Activated CD4-positive, alpha-beta T cell treated with anti-CD3 and anti-CD28 coated beads for 4 hours (primary cell): Measurements from ENCODE around the gene TRIM66.

Source experiments
- DNase-seq, 2 donors: peaks; one replicate each; pipeline ENCODE4 v3.0.0-alpha.2; 2020

The TRIM66 gene

DNA sequence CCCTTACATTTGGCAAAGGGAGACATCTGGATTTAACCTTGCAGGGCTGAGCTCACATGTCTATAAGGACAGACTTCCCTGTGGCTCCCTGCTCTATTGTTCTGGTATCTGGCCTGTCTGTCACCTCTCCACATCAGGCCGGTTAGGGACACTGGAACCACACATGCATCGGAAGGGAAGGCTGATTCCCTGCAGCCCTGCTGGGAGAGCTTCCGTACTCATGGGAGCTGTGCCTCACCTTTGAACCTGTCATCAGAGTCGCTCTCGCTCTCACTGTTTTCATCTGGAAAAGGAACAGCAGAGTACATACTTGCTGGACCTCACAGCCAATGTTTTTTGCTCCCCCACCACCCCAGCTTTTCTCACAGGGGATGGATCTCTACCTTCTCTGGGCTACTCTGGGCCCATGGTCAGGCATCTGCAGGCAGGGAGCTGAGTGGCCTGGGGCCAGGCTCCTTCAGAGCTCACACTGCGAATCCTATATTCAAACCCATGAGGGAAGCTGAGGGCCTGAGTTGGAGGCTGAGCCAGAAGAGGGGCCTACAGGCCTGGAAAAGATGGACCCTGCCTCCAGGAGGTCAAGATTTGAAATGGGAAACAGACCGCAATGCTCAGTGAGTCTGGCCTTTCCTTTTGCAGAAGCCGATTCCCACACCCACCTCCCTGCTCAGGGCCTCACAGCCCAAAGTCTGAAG, 31.4 kb upstream of the TRIM66 start:
- no peak for DNase-seq

DNA sequence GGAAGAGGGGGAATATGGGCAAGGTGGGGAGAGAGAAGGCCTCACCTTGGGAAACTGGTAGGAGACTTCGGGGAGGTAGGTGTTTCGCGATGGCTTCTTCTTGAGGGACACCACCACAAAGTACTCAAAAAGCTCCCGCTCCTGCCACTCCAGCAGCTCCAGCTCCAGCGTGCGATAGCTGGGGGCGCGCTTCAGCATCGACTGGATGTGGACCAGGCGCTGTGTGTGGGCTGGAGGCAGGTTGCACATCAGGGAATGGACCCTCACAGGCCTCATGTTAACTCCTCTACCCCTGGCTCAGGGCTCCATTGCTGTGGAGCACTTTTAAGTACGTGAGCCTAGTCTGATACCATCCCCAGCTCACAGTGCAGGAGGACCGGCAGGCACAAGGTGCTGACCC, 30.0 kb upstream of the TRIM66 start:
- DNase-seq = no peak

DNA sequence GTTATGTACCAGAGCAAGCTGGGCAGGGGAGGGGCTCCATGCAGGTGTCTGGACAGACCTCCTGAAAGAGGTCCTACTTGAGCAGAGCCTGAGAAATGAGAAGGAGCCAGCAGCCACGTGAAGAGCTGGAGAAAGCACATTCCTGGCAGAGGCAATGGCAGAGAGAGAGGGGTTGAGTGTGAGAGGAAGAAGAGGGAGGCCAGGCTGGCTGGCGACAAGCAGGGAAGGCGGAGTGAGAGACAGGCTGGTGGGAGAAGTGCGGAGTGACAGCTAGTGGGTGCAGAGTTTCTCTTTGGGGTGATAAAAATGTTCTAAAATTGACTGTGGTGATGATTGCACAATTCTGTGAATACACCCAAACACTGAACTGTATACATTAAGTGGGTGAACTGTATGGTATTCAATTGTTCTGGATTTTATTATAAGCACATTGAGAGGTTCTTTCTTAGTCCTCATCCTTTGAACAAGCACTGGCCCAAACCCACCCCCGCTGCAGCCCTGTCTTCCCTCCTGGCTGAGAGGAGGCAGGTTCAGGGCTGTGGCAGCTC, 29.5 kb upstream of the TRIM66 start:
- DNase-seq = no peak

GRCh38 chr11:8709777-8710176, 27.3 kb upstream of the TRIM66 start:
- DNase-seq = no peak

GRCh38 chr11:8709002-8709672, 26.7 kb upstream of the TRIM66 start:
- DNase-seq = no peak

- DNase-seq = no peak
Observed at GRCh38 chr11:8707541-8708191, 25.2 kb upstream of the TRIM66 start.

DNA sequence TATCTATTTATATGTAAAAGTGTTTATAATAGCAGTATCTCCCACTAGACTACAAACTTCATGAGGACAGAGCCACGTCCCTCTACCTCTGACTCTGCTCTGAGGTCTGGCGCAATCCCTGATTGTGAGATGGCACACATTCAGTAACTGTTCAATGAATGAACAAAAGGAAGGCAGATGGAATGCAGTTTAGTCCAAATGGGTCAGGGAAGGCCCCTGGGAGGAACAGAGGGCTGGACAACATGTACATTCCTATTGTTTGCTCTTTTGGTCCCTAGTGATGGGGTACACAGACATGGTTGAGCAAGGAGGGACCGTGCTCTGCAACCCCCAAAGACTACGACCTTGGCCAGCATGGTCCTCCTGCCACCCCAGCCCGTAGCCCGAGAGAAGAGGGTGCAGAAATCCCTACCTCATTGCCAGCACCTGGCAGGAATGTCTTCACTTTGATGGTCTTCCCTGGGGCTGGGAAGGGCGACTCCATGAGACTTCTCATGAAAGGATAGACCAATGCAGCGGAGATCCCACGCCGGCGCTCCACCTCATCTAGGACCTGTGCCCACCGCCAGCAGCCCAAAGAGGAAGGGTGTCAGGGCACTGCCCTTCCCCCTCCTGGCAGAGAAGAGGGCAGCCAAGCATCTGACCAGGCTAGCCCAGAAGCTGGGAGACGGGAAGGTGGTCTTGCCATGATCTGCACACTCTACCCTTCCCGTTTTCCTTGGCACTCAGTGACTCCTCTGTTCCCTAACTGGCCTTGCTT, 24.4 kb upstream of the TRIM66 start:
- no peak for DNase-seq

GRCh38 chr11:8705146-8705545, 22.7 kb upstream of the TRIM66 start:
- DNase-seq = no peak

GRCh38 chr11:8704136-8704535, 21.7 kb upstream of the TRIM66 start:
- DNase-seq = no peak

- no peak for DNase-seq
Observed at GRCh38 chr11:8702598-8702915, 20.1 kb upstream of the TRIM66 start.

GRCh38 chr11:8701891-8702597, 19.6 kb upstream of the TRIM66 start:
- no peak for DNase-seq

DNA sequence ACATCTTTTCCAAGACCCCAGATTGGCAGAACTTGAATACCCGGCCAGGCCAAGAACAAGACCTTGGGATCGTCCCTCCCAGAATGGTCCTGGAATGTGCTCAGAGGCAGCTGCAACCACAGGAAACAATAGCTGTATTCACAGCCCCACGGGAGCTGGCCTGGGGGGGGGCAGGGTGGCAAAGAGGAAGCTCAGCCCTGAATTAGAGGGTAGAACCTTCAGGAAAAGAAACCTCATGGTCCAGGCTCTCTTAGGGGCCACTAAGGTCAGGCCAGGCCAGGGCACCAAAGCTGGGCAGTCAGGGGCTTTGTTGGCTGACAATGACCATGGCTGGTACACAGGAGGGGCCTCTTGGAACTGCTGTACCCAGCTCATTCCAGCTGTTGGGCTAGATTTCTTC, 17.4 kb upstream of the TRIM66 start:
- DNase-seq = no peak

- no peak for DNase-seq
Observed at GRCh38 chr11:8698917-8699441, 16.5 kb upstream of the TRIM66 start.

GRCh38 chr11:8698379-8698851, 15.9 kb upstream of the TRIM66 start:
- no peak for DNase-seq

GRCh38 chr11:8697054-8697453, 14.6 kb upstream of the TRIM66 start:
- DNase-seq = no peak

GRCh38 chr11:8694137-8694536, 11.7 kb upstream of the TRIM66 start:
- DNase-seq = no peak

DNA sequence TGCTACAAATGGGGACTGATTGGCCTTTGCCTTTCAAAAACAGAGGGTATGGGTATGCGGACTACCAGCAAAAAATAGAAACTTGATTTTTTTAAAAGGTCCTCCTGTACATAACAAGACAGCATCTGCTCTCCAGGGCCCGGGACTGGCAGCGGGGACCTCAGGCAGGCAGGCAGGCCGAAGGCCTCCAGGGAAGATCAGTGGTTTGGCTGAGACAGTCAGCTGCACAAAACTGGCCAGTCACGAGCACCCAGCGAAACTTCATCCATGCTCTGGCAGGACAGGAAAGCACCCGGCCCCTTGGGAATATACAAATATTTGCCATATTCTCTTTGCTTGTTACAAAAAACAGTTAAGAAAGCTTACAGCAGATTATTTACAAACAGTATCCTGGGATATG, 11.1 kb upstream of the TRIM66 start:
- DNase-seq = no peak

GRCh38 chr11:8693010-8693551, 10.6 kb upstream of the TRIM66 start:
- no peak for DNase-seq

- DNase-seq = no peak
Observed at GRCh38 chr11:8692417-8692816, 10.0 kb upstream of the TRIM66 start.

GRCh38 chr11:8691601-8692000, 9.1 kb upstream of the TRIM66 start:
- DNase-seq = no peak

GRCh38 chr11:8690374-8691342, 8.2 kb upstream of the TRIM66 start:
- DNase-seq = no peak
